HFFc6 (cell line): ENCODE measurements around the gene MON1A. TPM values are rescaled to one million over a fixed set of nuclear protein-coding genes. Genes with fewer than 3 reads are reported as not detected.
A peak's percentile ranks its signal among the peaks of the same experiment; 100 is the strongest.
"Not testable (repeated sequence)": the region's sequence is repeated elsewhere in the genome, so short reads cannot be mapped to it uniquely, and the experiment has no call there.

ENCODE experiments used
- DNase-seq: peaks from one replicate; pipeline ENCODE4 v3.0.0-alpha.2; 2018
- H3K27ac Mint-ChIP-seq: 2 replicates; pipeline ENCODE4 v1.8.0; 2020; ENCODE audit warnings: mild to moderate bottlenecking, mixed read lengths
- H3K27me3 Mint-ChIP-seq: 2 replicates; pipeline ENCODE4 v1.8.0; 2021; ENCODE audit warnings: mild to moderate bottlenecking, moderate library complexity, mixed read lengths; ENCODE audit not compliant: insufficient read depth
- H3K36me3 Mint-ChIP-seq: 2 replicates; pipeline ENCODE4 v1.8.0; 2021; ENCODE audit warnings: low read depth, mixed read lengths
- H3K4me1 Mint-ChIP-seq: 2 replicates; pipeline ENCODE4 v1.8.0; 2020; ENCODE audit warnings: low read depth, mixed read lengths
- H3K4me3 Mint-ChIP-seq: 2 replicates; pipeline ENCODE4 v1.8.0; 2020; ENCODE audit warnings: mild to moderate bottlenecking, moderate library complexity, mixed read lengths
- H3K9me3 Mint-ChIP-seq: 2 replicates; pipeline ENCODE4 v1.8.0; 2020; ENCODE audit warnings: mild to moderate bottlenecking, mixed read lengths
- total RNA-seq, 6 experiments: library from RNA; stranded (reverse); fragmentation: NEBNext Ultra II Directional; extraction: Animal tissue kit (Norgen Biotek cat#: 25700); gene quantifications; 2 replicates in 1 of 6; 3 replicates in 5 of 6; pipeline ENCODE4 v1.2.3, GENCODE V29; 2021
- TF ChIP-seq, protein P1 (sequence below): fragments of 200-600 bp; sonication (generic); IDR thresholded peaks from 2 replicates; pipeline ENCODE4 v1.5.0; 2021; ENCODE audit warnings: antibody characterized with exemption, mild to moderate bottlenecking

The MON1A gene
- total RNA-seq, 6 experiments from 2014 or later, result 13.6 to 20.3 (median 15.7) TPM

DNA sequence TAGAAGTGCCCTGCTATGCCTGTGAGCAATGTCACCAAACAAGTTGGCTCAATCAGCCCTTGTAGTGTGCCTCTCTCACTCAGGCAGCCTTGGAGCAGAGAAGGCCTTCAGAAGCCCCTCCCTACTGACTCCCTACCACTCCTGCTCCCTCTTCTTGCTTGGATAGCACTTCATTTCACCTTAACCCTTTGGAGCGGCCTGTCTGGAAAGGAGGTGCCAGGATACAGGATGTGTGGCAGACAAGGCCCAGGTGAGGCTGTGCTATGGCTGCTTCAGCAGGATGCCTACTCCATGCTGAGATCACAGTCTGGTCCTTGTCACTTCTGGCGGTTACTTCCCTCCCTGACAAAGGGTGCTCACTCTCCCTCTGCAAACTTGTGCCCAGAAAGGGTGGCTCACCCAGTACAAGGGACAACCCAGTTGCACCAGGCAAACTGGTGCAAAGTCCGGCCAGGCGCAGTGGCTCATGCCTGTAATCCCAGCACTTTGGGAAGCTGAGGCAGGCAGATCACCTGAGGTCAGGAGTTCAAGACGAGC lies 1.1 kb downstream of the MON1A start:
- DNase-seq, result no peak
- peak overlapping the region; percentile 94 for H3K4me3 Mint-ChIP-seq

DNA sequence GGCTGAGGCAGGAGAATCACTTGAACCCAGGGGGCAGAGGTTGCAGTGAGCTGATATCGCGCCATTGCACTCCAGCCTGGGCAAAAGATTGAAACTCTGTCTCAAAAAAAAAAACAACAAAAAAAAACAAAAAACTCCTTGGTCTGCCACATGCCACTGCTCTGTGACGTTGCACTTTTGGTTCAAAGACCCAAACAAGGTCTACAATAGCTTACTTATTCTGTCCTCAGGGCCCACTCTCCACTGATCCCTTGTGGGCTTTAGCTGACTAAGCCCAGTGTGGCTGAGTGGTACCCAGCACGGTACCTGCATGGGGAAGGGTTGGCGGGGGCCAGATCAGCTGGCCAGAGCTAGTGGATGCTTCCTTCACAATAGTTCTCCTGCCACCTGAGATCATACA lies 1.8 kb downstream of the MON1A start:
- Mint-ChIP-seq H3K36me3 (peaks cover 15% of the 10 kb centered on the region; the same call in 1 of the 2 replicates), H3K9me3 (no peaks in the 10 kb centered on the region)
- DNase-seq, result no peak

More for the DNA sequence above, 1.1 kb downstream of the MON1A start:
- Mint-ChIP-seq H3K4me1 (peaks cover 49% of the 10 kb centered on the region), H3K36me3 (peaks cover 15% of the 10 kb centered on the region; the same call in 1 of the 2 replicates), H3K9me3 (no peaks in the 10 kb centered on the region), H3K27me3 (no peaks in the 10 kb centered on the region; the same call in 1 of the 2 replicates), H3K27ac (peak overlapping the region; percentile 24)
- TF ChIP-seq, protein P1, sequence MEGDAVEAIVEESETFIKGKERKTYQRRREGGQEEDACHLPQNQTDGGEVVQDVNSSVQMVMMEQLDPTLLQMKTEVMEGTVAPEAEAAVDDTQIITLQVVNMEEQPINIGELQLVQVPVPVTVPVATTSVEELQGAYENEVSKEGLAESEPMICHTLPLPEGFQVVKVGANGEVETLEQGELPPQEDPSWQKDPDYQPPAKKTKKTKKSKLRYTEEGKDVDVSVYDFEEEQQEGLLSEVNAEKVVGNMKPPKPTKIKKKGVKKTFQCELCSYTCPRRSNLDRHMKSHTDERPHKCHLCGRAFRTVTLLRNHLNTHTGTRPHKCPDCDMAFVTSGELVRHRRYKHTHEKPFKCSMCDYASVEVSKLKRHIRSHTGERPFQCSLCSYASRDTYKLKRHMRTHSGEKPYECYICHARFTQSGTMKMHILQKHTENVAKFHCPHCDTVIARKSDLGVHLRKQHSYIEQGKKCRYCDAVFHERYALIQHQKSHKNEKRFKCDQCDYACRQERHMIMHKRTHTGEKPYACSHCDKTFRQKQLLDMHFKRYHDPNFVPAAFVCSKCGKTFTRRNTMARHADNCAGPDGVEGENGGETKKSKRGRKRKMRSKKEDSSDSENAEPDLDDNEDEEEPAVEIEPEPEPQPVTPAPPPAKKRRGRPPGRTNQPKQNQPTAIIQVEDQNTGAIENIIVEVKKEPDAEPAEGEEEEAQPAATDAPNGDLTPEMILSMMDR, result no peak

DNA sequence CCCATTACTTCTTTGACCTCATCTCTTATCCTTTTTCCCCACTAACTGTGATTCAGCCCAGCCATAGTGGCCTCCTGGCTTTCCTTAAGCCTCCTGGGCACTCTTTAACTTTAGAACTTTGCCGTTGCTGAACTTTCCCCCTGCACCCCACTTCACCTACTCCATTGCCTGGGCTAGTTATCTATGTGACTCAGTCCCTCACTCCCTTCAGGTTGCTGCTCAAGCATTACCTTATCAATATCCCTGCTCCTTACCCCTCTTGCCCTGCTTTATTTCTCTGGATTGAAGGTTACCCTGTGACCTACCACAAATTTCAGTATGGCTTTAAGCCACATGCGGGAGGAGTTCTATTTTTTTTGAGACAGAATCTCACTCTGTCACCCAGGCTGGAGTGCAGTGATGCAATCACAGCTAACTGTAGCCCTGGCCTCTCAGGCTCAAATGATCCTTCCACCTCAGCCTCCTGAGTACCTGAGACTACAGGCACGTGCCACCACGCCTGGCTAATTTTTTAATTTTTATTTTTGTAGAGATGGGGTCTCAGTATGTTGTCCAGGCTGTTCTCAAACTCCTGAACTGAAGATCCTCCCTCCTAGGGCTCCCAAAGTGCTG lies 3.4 kb downstream of the MON1A start:
- TF ChIP-seq, protein P1, result no peak
- no peak overlapping the region for H3K4me3 Mint-ChIP-seq
- H3K4me1 Mint-ChIP-seq, result peaks cover 48% of the 10 kb centered on the region

More for the DNA sequence above, 1.8 kb downstream of the MON1A start:
- Mint-ChIP-seq H3K4me3 (peak overlapping the region; percentile 94; the same call in 1 of the 2 replicates), H3K27me3 (no peaks in the 10 kb centered on the region; the same call in 1 of the 2 replicates), H3K27ac (no peak overlapping the region), H3K4me1 (peaks cover 49% of the 10 kb centered on the region)
- TF ChIP-seq, protein P1, result no peak

DNA sequence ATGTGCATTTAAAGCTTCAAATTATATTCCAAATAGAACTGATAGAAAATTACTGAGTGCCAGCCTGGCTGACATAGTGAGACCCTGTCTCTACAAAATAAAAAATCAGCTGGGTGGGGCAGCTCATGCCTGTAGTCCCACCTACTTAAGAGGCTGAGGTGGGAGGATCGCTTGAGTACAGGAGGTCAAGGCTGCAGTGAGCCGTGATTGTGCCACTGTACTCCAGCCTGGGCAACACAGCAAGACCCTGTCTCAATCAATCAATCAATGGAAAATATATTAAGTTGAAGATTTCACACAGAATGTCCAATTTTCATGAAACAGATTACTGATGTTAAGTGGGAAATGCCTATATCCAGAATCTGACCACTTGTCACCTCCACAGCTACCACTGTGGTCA lies 4.1 kb downstream of the MON1A start:
- Mint-ChIP-seq H3K27me3 (no peaks in the 10 kb centered on the region), H3K27ac (peak overlapping the region; percentile 54; the same call in 1 of the 2 replicates), H3K36me3 (peaks cover 15% of the 10 kb centered on the region; the same call in 1 of the 2 replicates), H3K4me3 (no peak overlapping the region), H3K9me3 (no peaks in the 10 kb centered on the region), H3K4me1 (peaks cover 43% of the 10 kb centered on the region)
- no peak for DNase-seq
- TF ChIP-seq, protein P1, result no peak

More for the DNA sequence above, 3.4 kb downstream of the MON1A start:
- DNase-seq, result no peak
- Mint-ChIP-seq H3K27me3 (no peaks in the 10 kb centered on the region), H3K9me3 (no peaks in the 10 kb centered on the region), H3K36me3 (peaks cover 15% of the 10 kb centered on the region; the same call in 1 of the 2 replicates), H3K27ac (peak overlapping the region; percentile 54)

DNA sequence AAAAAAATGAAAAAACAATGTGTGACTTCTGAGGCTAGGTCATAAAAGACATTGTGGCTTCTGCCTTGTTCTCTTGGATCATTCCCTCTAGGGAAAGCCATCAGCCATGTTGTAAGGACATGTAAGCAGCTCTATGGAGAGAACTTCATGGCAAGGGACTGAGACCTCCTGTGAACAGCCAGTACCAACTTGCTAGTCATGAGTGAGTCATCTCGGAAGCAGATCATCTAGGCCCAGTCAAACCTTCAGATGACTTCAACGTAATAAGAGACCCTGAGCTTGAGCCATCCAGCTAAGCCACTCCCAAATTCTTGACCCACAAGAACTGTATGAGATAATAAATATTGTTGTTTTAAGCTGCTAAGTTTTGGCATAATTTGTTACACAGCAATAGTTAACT lies 4.9 kb downstream of the MON1A start:
- H3K4me1 Mint-ChIP-seq, result peaks cover 36% of the 10 kb centered on the region
- H3K36me3 Mint-ChIP-seq, result peaks cover 15% of the 10 kb centered on the region; the same call in 1 of the 2 replicates
- no peak overlapping the region; the same call in 1 of the 2 replicates for H3K4me3 Mint-ChIP-seq
- peak overlapping the region; percentile 89 for H3K27ac Mint-ChIP-seq
- no peaks in the 10 kb centered on the region for H3K9me3 Mint-ChIP-seq
- DNase-seq, result peak; percentile 80
- TF ChIP-seq, protein P1, result no peak
- no peaks in the 10 kb centered on the region for H3K27me3 Mint-ChIP-seq

DNA sequence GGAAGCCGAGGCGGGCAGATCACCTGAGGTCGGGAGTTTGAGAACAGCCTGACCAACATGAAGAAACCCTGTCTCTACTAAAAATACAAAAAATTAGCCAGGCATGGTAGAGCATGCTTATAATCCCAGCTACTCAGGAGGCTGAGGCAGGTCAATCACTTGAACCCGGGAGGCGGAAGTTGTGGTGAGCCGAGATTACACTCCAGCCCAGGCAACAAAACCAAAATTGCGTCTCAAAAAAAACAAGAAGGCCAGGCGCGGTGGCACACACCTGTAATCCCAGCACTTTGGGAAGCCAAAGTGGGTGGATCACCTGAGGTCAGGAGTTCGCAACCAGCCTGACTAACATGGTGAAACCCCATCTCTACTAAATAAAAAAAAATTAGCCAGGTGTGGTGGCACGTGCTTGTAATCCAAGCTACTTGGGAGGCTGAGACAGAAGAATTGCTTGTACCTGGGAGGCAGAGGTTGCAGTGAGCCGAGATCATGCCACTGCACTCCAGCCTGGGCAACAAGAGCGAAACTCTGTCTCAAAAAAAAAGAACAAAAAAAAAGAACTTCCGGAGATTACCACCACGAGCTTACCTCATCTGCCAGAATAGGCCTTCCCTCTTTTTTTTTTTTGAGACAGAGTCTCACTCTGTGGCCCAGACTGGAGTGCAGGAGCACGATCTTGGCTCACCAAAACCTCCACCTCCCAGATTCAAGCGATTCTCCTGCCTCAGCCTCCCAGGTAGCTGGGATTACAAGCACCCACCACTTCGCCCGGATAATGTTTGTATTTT lies 11.6 kb downstream of the MON1A start:
- not testable (repeated sequence) for H3K9me3 Mint-ChIP-seq, DNase-seq, H3K4me3 Mint-ChIP-seq, H3K27me3 Mint-ChIP-seq, H3K4me1 Mint-ChIP-seq, H3K36me3 Mint-ChIP-seq, H3K27ac Mint-ChIP-seq
